Activated effector memory CD4-positive, alpha-beta T cell treated with anti-CD3 and anti-CD28 coated beads, Interleukin-2, amount 50 U/mL, for 16 hours (primary cell): ENCODE results near the gene HOXD9.

Source experiments
- DNase-seq: peaks from one replicate; pipeline ENCODE4 v3.0.0-alpha.2; 2020

Gene HOXD9

DNA sequence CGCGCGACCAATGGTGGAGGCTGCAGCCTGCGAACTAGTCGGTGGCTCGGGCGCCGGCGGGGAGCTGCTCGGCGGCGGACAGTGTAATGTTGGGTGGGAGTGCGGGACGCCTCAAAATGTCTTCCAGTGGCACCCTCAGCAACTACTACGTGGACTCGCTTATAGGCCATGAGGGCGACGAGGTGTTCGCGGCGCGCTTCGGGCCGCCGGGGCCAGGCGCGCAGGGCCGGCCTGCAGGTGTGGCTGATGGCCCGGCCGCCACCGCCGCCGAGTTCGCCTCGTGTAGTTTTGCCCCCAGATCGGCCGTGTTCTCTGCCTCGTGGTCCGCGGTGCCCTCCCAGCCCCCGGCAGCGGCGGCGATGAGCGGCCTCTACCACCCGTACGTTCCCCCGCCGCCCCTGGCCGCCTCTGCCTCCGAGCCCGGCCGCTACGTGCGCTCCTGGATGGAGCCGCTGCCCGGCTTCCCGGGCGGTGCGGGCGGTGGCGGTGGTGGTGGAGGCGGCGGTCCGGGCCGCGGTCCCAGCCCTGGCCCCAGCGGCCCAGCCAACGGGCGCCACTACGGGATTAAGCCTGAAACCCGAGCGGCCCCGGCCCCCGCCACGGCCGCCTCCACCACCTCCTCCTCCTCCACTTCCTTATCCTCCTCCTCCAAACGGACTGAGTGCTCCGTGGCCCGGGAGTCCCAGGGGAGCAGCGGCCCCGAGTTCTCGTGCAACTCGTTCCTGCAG is at the start of gene HOXD9:
HOXD9 (plus strand) TSS at position 37 of the 728 bp plus-strand sequence; CDS start at position 87, 50 bp downstream.
- no peak for DNase-seq

DNA sequence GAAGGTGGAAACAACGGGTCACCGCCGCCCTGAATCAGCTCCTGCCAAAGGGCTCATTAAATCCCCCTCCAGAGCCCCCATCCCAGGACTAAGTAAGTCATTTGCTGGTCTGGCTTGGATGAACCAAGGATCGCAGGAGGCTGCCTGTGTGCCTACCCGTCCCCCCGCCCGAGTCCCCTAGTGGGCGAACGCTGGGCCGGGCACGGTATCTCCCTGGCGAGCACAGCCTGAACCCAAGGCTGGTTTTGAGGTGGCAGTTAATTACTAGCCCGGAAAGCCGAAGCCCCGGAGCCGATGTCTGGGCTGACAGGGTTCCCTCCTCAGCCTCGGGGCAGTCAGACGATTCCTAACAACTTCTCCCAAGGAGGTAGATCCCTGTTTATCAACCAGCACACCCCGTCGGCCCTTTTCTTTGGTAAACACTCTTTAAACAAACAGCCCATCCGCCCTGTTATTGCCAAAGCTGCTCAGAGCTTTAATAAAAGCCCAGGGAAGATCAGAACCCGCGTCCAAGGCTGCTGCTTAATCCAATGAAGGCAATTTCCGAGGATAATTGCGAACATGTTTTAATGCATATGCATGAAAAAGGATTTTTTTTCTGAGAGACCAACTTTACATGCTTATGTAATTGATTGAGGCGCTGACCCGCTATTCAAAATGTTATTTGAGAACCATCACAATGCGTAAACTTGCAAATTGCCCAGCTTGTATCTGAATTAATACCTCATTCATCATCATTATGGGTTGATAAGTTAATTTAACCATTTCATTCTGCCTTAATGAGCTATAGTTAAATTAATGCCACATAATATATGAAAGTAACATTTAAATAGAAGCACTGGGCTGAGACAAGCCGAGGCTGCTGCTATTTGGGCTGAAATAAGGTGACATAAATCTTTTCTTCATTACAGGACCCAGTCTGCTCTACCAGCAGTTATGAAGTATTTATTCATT is 49.3 kb upstream of the HOXD9 start:
- no peak for DNase-seq

DNA sequence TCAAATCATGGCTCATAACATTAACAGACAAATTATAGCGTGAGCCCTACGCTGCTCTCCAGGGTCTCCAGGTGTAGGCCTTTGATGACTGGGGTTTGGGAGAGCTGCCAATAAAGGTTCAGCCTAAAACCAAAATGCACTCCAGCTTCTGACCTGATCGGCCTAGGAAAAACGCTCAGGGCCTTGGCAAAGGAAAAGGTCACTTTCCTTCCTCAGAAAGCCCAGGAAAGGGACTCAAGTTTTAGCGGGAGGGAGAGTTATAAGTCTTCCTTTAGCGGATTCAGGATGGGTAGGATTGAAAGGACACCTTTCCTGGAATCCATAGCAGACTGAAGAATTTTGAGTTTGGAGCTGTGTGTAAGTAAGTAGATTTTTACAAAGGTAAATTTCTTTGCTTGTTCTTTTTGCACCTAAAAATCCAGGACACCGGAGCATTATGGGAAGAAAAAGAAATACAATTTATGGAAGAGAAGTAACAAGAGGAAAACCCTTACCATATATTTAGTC is 47.5 kb upstream of the HOXD9 start:
- no peak for DNase-seq

DNA sequence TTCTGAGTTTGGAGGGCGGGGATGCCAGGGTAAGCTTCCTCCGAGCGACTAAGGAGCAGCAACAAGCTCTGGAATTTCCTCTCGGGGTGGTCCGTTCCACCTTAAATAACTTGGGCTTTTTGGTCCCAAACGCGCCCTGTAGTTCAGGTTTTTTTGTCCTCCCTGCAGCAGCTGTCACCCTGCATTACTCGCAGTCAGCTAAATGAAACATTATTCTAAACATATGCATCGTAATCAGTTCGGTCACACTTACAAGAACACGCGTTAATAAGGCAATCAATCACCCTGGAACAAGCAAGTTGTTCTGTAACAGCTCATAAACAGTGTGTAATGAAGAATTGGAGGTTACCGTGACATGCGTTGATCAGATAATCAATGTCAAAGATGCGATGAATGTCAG is 47.0 kb upstream of the HOXD9 start:
- DNase-seq = no peak

DNA sequence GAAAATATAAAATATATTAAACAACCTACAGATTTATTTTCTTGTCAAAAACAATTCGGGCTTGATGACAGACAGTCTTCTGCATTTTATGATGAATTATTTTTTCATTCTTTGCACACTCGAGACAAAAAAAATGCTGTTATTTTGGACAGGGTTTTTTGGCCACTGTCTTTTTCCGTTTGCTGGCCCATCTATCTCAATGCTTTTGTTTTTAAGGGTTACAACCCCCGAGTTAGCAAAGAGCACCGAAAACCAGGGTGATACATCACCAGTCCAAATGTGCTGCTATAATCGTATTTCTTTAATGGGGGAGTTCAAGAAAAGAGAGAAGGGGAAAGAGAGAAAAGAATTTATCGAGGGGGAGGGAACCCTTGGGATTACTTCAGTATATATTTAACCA is 46.5 kb upstream of the HOXD9 start:
- DNase-seq = no peak

DNA sequence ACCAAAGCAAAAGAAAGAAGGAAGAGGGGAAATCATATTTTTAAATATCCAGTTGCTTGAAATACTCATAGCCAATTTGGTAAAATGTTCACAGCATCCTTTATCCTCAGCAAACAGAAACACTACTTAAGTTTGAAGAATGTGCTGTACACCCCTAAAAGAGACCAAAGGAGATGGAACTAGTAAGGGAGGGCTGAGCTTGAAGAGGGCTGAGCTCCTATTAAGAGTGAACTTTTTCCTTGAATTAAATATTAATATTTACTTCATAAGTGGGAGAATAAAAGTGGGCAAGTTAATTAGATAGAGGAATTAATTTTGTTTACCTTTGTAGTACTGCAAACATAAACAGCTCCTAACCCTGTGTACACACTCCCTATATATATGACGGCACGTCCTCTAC is 45.7 kb upstream of the HOXD9 start:
- no peak for DNase-seq

DNA sequence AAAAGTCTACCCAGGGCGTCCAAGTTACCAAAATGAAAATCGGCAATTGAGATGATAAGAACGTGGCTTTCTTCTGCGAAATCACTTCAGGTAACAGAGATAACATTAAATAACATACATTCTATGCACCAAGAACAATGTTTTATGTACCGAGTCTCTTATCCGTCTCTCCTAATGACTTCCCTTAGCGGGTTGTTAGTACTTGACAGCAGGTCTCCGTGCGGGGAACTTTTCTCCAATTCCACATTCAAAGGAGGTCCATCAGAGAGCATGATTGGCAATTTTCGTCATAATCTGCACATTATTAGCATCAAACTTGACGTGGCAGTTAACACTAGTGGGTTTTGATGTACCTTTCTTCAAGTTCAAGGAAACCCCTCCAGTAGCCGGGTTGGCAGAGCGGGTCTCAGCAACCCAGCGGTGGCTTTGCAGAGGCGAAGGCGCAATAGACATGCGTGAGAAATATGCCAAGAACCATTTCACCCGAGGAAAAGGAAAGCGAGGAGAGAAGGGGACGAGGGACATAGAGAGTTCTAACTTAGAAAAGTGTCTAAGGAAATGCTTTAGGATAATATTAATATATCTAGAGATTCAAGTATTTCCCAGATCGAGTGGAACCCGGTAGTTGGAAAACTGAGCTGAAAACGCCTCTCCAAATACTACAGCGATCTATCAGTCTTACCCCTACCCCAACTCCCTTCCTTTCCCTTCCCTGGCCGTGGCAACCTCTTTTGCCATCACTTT is 43.8 kb upstream of the HOXD9 start:
- no peak for DNase-seq

DNA sequence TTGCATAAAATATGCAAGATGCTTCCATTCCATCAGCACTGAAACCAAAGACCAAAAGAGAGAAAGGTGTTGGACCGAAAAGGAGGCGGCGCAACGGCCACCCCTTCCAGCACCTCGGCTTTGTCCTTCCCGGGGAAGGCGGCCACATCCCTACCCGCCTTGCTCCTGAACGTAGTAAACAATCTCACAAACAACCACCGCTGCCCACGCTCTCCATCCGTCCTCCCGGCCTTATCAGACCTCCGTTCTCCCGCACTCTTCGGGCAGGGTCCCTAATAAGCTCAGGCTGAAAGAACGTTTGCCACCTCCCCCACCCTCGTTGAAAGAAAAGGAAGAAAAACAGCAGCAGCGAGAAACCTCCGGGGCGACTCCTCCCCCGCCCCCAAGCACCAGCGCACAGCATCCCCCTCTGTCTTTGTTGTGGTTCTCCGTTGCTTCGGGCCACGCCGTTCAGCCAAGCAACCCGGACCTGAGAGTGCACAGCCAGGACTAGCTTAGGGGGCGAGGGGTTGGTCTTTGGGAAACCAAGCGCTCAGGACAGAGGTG is 43.2 kb upstream of the HOXD9 start:
- no peak for DNase-seq

DNA sequence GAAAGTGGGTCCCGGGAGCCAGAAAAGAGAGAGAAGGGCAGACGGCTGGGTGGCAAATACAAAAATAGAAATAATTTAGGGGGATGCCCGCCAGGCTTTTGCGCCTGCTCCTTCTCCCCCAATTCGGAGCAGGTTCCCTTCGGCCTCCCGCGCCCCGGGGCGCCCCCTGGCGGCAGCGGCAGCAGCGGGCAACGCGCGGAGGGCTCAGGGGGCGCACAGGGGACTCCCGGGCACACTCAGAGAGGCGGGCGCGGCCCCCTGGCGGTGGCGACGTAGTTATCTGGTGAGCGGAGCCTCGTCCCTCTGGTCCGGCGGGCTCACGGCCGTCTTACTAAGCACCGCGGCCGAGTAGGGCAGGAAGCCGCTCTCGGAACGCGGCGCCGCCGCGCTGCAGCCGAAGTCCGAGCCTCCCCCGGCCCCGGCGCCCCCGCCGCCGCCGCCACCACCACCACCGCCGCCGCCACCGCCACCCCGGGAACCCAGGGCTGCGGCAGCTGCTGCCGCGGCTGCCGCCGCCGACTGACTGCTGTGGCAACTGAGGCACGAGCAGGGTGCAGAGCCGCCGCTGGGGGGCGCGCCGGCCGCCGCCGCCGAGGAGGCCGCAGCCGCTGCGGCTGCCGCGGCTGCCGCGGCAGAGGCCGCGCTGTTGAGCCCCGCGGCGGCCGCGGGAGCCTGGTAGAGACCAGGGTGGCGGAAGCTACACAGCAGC is 42.5 kb upstream of the HOXD9 start:
- DNase-seq = peak; percentile 67

DNA sequence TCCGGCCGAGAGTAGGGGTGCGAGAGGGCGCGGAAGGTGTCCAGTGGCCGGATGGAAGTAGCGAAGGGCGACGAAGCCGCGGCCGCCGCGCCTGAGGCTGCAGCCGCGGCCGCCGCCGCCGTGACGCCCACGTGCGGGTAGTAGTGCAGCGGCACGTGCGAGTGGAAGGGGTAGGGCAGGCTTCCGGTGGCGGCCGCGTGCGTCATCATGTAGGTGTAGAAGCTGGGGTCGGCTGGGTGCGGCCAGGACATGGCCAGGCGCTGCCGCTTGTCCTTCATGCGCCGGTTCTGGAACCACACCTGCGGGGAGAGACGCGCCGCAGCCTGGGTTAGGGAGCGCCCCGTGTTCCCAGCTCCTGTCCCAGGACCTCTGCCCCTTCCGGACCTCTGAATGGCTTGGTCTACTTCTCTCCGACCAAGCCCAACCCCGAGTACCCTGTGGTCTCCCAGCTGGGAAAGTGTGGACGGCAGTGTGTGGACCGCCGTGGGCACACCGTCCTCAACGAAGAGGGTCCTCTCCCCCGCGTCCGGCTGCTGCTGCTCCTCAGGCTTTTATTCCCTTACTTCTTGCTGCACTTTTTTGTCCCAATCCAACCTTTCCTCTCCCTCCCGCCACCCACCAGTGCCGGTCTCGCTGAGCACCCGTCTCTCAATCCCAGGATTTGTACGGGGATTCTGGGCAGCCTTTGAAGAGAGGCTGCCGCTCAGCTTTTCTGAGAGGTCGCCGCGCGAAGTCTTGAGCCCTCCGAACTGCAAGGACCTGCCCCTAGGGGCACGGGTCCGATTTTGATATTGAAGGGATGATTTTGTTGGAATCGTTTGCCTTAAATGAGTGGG is 41.8 kb upstream of the HOXD9 start:
- peak; percentile 63 for DNase-seq

DNA sequence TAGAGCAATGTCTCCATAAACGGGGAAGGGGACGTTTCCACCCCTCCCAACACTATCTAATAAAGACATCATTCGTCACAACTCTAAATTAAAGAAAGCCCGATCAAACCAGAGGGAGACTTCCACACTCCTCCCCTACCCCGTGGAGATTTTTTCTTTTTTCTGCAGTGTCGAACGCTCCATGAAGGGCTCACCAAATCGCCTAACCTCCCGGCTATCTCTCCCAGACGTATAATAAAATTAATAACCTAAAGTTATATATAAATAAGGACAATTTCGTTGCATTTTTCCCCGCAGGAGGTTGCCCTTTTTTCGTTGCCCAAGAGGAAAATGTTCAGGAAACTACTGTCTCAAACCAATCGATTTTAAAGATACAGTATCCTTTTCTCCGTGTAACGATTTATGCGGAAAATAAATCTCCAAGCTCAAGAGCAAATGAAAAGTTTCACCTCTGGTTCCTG is 41.1 kb upstream of the HOXD9 start:
- DNase-seq = no peak

DNA sequence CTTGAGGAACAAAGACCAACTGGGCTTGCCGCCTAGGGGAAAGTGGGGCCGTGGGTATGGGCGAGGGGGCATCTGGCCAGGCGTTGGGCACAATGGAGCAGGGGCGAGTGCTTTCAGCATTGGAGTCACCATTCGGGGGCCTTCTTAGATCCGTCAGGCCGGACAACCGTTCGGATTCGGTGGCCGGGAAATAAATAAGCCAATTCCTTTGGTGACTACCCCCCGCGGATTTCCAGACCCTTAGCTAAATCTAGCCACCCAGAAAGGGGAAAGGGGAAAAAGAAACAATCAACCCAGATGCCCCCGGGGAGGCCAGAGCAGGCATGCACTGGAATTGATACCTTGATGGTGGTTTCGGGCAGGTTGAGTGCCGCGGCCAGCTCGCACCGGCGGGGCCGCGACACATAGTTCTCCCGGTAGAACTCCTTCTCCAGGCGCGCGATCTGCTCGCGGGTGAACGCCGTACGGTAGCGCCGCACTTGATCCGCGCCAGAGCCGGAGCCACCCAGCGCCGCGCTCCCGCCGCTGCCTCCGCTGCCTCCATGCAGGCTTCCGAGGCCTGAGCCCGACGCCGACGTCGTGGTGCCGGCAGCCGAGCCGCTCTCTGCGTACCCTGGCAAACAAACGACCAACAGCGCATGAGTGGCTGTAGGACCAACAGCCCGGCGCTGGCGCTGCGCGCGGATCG is 40.5 kb upstream of the HOXD9 start:
- DNase-seq = peak; percentile 63

DNA sequence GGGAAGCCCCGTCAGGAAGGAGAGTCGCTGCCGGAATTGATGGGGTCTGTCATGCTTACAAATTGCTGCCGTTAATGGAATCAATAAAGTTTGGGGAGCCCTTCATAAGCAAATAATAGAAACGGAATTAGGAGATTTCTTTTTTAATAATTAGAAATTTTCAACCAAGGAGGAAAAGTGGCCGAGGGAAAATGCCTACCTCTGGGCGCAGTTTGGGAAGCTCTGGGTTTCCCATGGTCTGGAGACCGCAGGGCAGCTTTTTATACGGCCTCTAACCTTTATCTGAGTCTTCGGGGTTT is 40.0 kb upstream of the HOXD9 start:
- no peak for DNase-seq

DNA sequence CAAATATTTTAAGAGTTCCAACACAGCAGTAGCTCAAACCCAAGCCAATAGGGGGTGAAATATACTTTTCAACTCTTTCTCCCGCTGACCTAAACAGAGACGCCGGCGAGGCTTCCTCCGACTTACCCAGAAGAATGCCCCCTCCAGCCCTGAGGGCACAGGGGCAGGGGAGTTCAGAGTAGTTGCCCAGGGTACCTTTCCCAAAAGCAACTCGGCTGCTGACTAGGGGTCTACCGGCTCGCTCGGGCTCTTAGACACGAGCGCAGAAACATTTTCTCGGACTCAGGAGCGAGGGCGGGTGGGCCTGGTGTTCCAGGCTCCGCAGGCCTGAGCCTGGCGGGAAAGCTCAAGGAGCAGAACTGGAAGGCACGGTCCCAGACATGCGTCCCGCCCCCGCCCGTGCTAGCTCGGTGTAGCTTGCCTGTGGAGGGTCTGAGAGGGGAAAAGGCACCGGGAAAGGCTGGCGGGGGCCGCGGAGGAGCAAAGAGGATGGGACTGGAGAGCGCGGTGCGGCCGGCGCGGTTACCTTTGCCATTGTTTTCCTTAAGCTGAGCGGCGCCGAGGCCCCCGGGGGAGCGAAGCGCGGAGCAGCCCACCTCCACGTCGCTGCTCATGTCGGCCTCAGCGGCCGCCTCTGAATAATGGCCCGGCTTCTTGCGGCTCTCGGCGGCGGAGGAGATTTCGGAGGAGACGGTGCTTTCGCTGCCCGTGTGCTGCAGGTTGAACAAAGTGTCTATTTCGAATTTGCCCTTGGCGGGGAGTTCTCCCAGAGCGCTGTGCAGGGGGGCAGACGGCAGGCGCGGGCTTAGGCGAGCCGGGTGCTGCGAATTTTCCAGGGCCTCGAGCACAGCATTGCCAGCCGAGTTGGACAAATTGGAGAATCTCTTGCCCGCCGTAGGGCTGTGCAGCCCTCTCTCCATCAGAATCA is 39.4 kb upstream of the HOXD9 start:
- DNase-seq = no peak

DNA sequence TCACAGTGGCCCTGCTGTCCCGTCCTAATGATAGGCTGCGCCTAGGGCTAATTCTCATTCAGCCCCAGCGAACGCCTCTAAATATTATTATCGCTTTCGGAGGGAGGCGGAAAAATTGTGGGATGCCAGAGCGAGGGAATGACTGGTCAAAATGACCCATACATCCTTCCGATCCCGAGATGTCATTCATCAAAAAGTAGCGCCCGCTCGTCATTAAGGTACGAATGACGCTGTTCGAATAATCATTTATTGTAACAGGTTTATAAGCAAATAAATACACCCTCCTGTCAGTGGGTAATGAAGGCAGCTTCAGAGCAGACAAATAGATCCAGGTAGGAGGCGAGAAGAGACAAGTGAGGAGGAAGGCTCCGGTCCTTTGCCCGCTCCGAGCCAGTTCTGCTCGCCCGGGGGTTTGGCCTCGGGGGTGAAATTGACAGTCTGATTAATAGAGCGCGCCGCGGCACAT is 38.7 kb upstream of the HOXD9 start, which contains the start of gene EVX2:
EVX2 (minus strand) TSS at position 167 of the 466 bp plus-strand sequence. CDS start 186 bp downstream, outside the sequence.
- DNase-seq = no peak

DNA sequence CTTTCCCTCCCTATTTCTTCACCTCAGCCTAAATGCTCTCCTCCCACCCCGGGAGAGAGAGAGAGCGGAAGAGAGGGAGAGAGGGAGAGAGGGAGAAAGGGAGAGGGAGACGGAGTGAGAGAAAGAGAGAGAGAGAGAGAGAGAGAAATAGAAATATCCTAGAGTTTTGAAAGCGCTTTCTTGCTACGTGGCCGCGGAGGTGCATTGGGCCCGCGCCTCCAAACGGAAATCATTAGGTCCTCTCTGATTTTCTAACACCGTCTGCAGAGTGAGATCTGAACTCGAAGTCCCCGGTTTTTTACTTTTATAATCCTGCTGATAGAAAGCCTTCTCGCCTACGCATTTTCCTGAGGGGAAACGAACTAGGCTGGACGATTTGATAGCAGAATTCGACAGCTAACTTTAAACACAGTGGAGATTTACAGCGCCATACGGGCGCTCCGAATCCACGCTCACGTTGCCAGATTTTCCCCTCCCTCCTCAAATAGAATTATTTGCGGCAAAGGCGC is 37.9 kb upstream of the HOXD9 start:
- DNase-seq = no peak

DNA sequence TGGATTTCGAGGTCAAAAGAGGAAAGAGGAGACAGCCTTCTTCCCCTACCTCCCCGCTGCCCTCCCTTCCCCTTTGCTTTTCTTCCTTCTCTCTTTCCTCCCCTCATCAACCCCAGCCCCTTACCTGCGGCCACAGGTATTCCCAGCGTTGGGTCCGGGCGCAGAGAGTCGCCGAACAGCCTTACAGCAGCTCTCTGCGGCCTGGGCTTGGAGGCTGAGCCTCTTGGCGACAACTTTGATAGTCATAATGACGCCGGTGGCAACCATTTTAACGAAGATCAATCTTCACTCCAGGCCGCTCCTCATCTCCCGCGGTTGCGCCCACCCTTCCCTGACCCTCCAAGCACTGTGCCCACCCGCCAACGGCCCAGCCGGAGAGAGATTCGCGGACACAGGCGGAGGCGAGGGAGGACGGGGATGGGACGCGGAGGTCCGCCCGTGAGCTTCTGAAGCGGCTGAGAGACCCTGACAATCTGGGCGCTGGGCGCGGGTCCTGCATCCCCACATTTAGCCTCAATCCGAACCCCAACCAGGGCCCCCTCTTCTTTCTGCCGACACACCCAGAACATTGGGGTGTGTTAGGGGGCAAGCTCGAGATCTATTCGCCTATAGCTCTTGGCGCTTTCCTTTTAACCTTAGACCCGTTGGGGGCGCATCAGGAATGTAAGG is 37.3 kb upstream of the HOXD9 start:
- no peak for DNase-seq
